HG03565 (cell line): ENCODE measurements around the gene SETD2.
"Not testable (repeated sequence)": the region's sequence is repeated elsewhere in the genome, so short reads cannot be mapped to it uniquely, and the experiment has no call there.

ENCODE experiments used
- ATAC-seq: cut with Tn5 transposase; IDR thresholded peaks from one replicate; pipeline ENCODE4 v1.9.1; 2021; ENCODE audit warnings: mild to moderate bottlenecking, moderate library complexity; ENCODE audit not compliant: unreplicated experiment

Gene SETD2, protein sequence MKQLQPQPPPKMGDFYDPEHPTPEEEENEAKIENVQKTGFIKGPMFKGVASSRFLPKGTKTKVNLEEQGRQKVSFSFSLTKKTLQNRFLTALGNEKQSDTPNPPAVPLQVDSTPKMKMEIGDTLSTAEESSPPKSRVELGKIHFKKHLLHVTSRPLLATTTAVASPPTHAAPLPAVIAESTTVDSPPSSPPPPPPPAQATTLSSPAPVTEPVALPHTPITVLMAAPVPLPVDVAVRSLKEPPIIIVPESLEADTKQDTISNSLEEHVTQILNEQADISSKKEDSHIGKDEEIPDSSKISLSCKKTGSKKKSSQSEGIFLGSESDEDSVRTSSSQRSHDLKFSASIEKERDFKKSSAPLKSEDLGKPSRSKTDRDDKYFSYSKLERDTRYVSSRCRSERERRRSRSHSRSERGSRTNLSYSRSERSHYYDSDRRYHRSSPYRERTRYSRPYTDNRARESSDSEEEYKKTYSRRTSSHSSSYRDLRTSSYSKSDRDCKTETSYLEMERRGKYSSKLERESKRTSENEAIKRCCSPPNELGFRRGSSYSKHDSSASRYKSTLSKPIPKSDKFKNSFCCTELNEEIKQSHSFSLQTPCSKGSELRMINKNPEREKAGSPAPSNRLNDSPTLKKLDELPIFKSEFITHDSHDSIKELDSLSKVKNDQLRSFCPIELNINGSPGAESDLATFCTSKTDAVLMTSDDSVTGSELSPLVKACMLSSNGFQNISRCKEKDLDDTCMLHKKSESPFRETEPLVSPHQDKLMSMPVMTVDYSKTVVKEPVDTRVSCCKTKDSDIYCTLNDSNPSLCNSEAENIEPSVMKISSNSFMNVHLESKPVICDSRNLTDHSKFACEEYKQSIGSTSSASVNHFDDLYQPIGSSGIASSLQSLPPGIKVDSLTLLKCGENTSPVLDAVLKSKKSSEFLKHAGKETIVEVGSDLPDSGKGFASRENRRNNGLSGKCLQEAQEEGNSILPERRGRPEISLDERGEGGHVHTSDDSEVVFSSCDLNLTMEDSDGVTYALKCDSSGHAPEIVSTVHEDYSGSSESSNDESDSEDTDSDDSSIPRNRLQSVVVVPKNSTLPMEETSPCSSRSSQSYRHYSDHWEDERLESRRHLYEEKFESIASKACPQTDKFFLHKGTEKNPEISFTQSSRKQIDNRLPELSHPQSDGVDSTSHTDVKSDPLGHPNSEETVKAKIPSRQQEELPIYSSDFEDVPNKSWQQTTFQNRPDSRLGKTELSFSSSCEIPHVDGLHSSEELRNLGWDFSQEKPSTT (N-terminal part only)

GRCh38 chr3:47164007-47164881 lies at the start of gene SETD2:
Gene SETD2, minus strand, starts transcription at chr3:47164113. Its CDS starts 189 bp downstream, at chr3:47163924.
- peak; percentile 37 for ATAC-seq

DNA sequence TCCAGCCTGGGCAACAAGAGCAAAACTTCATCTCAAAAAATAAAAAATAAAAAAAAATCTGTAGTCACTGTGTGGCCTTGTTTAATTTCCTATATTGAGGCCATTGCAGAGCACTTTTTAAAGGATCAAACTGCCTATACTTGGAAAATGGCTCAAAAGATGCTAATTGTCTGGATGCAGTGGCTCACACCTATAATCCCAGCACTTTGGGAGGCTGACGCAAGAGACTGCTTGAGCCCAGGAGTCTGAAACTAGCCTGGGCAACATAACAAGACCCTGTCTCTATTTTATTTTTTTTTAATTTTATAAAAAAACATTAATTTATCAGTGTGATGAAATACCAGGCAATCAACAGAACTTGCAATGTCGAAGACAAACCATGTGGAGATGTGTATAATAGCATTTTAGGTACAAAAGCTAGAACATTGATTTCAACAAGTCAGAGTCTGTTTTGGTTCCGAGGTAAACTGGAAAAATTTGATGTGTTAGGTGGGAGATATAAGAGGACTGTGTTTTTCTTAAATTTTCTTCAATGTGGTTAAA lies 47.0 kb upstream of the SETD2 start:
- no peak for ATAC-seq

DNA sequence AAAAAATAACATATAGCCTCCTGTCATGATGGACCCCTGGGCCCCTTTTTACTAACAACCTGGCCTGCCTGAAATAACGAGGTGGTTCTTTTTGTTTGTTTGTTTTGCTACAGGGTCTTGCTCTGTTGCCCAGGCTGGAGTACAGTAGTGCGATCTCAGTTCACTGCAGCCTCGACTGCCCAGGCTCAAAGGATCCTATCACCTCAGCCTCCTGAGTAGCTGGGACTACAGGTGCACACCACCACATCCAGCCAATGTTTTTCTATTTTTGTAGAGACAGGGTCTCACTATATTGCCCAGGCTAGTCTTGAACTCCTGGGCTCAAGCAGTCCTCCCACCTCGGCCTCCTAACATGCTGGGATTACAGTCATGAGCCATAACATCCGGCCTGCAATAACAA lies 42.1 kb upstream of the SETD2 start:
- ATAC-seq, result not testable (repeated sequence)

- ATAC-seq, result no peak
These were observed 41.0 kb upstream of the SETD2 start for GRCh38 chr3:47204875-47205274.

DNA sequence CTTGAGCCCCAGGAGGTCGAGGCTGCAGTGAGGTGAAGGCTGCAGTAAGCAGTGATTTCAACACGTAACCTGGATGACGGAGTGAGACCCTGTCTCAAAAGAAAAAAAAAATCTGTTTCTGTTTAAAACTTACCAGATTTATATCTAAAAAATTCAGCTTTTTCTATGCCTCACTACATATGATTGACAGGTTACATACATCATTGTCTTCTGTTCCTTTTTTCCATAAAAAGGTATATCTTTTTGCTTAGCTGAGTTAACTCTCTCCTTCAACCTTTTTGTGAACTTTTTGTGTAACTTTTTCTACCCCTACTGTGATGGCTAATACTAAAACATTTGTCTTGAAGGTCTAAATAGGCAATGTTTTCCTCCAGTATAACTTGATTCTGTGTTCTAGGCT lies 38.6 kb upstream of the SETD2 start:
- ATAC-seq, result no peak

- no peak for ATAC-seq
These were observed 33.4 kb upstream of the SETD2 start for GRCh38 chr3:47197287-47197686.

GRCh38 chr3:47194994-47195393 lies 31.1 kb upstream of the SETD2 start:
- no peak for ATAC-seq

- ATAC-seq, result no peak
These were observed 30.3 kb upstream of the SETD2 start for GRCh38 chr3:47193871-47194859.

- no peak for ATAC-seq
These were observed 22.4 kb upstream of the SETD2 start for GRCh38 chr3:47186285-47186684.

- ATAC-seq, result not testable (repeated sequence)
These were observed 17.8 kb upstream of the SETD2 start for GRCh38 chr3:47181685-47182084.

DNA sequence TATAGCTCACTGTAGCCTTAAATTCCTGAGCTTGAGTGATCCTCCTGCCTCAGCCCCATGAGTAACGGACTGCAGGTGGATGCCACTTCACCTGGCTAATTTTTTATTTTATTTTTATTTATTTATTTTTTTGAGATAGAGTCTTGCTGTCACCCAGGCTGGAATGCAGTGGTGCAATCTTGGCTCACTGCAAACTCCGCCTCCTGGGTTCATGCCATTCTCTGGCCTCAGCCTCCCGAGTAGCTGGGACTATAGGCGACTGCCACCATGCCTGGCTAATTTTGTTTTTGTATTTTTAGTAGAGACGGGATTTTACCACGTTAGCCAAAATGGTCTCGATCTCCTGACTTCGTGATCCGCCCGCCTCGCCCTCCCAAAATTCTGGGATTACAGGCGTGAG lies 16.1 kb upstream of the SETD2 start:
- not testable (repeated sequence) for ATAC-seq

DNA sequence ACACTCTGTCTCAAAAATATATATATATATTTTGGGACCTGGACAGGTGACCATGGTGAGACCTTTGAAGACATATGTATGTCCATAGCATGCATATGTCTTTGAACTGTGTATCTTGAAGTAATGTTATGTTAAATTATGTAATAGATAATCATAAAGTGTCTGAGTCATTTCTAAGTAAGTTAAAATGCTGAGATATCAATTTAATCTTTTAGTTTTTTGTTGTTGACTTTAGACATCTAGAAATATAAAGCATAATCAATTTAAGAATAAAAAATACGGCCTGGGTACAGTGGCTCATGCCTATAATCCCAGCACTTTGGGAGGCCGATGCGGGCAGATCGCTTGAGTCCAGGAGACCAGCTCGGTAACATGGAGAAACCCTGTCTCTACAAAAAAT lies 12.7 kb upstream of the SETD2 start:
- no peak for ATAC-seq

GRCh38 chr3:47163169-47164006 lies 525 bp downstream of the SETD2 start:
- peak; percentile 29 for ATAC-seq

GRCh38 chr3:47162697-47163168 lies 1.2 kb downstream of the SETD2 start:
- ATAC-seq, result no peak

DNA sequence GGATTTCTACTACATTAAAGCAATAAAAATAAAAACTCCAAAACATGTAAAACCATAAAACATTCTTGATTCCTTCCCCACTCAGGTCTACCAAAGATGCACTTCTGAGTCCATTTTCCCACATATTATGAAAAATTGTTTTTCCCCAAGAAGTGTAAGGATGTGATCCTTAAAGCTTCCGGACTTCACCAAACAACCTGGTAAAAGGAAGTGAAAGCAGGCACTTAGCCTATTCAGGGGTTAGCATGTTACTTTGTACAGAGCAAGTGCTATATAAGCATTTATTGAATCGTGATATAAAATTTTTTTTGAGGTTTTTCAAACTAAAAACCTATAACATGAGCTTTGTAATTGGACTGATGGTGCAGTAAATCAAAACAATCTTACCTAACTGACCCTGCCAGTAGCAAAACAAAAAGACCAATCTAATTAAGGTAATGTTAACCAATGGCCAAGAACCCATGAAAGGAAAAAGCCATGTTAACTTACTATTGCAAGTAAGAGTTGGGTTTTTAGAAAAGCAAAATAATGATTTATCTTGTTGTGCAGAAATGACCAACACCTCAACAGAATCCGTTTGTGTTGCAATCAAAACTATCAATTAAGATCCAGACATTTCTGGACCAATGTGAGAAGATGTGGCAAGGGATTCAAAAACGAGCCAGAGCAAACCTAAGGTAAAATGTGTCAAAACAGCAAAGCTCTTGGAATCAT lies 1.8 kb downstream of the SETD2 start:
- no peak for ATAC-seq

DNA sequence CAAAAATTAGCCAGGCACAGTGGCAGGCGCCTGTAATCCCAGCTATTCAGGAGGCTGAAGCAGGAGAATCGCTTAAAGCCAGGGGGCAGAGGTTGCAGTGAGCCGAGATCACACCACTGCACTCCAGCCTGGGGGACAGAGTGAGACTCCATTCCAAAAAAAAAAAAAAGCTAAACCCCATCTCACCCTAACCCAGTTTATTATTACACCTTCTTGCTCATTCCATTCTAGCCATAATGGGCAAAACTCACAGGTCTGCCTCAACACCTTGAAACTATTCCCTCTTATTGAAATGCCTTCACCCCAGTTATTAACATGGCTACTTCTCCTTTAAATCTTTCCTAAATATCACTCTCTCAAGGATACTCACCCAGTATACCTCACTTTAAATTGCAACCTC lies 4.1 kb downstream of the SETD2 start:
- no peak for ATAC-seq

DNA sequence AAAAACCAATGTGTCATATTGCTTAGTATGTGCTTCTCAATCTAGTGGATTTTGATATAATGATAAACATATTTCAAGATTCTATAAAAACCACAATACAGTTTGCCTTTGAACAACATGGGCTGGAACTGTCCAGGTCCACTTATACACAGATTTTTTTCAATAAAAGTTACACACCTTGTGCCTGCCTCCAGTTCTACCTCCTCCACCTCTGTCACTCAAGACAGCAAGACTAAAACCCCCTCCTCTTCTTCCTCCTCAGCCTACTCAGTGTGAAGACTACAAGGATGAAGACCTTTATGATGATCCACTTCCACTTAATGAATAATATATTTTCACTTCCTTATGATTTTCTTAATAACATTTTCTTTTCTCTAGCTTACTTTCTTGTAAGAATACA lies 5.7 kb downstream of the SETD2 start:
- ATAC-seq, result no peak
